ENCODE results near the gene NOL3. TPM values are rescaled to one million over a fixed set of nuclear protein-coding genes. Genes with fewer than 3 reads are reported as not detected.

Gene NOL3
- total RNA-seq, 1 experiment from 2014 or later: 68.0 TPM

DNA sequence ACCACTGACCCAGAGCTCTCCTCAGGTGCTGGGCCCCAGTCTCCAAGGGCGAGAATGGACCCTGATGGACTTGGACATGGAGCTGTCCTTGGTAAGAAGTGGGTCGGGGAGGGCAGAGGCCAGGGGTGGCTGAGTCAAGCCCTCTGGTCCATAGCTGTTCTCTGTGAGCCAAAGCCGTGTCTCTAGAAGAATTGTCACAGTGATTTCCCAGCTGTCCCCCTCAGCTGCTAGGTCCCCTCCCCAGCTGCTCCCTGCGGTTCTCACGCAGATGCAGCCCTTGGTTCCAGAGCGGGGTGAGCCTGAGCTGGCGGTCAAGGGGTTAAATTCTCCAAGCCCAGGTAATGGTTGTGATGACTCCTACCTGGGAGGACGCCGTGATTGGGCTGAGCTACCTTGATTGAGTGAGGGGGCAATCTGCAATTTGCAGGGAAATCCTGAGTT, 1.3 kb upstream of the NOL3 start:
- Histone ChIP-seq H3K79me2 (ENCODE audit: low read depth) (peaks cover 15% of the 10 kb centered on the region; the same call in 1 of the 2 replicates), H3K9me2 (ENCODE audit: insufficient read depth) (no peaks in the 10 kb centered on the region), H3F3A (ENCODE audit: insufficient read depth, low read depth) (peaks cover 46% of the 10 kb centered on the region), H3K4me1 (replicated peaks; ENCODE audit: insufficient read depth) (peaks cover 32% of the 10 kb centered on the region), H3K36me3 (ENCODE audit: low read depth) (no peaks in the 10 kb centered on the region), H3K4me2 (peak overlapping the region; percentile 98), H3K4me3 (no peak overlapping the region), H2AFZ (no peak overlapping the region), H3K9me3 (ENCODE audit: insufficient read depth, low read depth) (no peaks in the 10 kb centered on the region), H3K27me3 (ENCODE audit: insufficient read depth, low read depth) (no peaks in the 10 kb centered on the region), H3K27ac (no peak overlapping the region), H4K20me1 (ENCODE audit: insufficient read depth) (no peaks in the 10 kb centered on the region)
- TF ChIP-seq, protein P1, sequence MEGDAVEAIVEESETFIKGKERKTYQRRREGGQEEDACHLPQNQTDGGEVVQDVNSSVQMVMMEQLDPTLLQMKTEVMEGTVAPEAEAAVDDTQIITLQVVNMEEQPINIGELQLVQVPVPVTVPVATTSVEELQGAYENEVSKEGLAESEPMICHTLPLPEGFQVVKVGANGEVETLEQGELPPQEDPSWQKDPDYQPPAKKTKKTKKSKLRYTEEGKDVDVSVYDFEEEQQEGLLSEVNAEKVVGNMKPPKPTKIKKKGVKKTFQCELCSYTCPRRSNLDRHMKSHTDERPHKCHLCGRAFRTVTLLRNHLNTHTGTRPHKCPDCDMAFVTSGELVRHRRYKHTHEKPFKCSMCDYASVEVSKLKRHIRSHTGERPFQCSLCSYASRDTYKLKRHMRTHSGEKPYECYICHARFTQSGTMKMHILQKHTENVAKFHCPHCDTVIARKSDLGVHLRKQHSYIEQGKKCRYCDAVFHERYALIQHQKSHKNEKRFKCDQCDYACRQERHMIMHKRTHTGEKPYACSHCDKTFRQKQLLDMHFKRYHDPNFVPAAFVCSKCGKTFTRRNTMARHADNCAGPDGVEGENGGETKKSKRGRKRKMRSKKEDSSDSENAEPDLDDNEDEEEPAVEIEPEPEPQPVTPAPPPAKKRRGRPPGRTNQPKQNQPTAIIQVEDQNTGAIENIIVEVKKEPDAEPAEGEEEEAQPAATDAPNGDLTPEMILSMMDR (conservative IDR thresholded peaks at IDR 0.05): no peak
- TF ChIP-seq EZH2 (IDR thresholded peaks at IDR 0.05; ENCODE audit: low read depth): no peak
- intact Hi-C loops (cut with micrococcal nuclease; ENCODE audit: unreplicated experiment): no loop called here
- BruUV-seq (replicated peaks): no TSS peak
- DNase-seq: no peak
- ChIA-PET CTCF (interaction anchor here (0.6 to 0.7 kb wide), 3 partner anchors 15 to 147 kb away, joined by 3 to 4 read pairs (median 4); no protein-coding TSS in a partner anchor), POLR2A (ENCODE audit: unreplicated experiment) (no interaction called here)

DNA sequence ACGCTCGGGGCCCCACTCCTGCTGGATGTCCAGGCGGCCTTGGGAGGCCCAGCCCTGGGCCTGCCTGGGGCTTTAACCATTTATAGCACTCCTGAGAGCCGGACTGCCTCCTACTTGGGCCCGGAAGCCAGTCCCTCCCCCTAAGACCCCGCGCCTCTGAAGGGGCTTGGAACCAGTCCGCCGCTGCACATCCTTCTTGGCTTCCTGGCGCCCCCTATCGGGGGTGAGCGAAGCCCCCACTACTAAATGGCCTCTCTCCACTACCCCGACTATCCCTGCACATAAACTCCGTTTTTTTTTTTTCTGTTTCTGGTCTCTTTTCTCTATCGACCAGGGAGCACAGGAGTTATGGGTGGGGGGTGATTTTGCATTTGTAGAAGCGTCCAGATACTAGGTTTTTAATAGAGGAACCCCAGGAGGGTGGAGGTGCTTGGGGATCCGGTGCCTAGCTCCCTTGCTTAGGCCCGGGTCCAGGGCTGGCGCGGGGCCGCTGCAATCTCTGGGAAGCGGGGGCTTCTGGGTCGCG, 633 bp upstream of the NOL3 start:
- Histone ChIP-seq H3K79me2 (ENCODE audit: low read depth) (peaks cover 15% of the 10 kb centered on the region; the same call in 1 of the 2 replicates), H3K9me2 (ENCODE audit: insufficient read depth) (no peaks in the 10 kb centered on the region), H3K27ac (peak overlapping the region; percentile 76), H3K36me3 (ENCODE audit: low read depth) (no peaks in the 10 kb centered on the region), H2AFZ (peak overlapping the region; percentile 72), H3K9me3 (ENCODE audit: insufficient read depth, low read depth) (no peaks in the 10 kb centered on the region), H3F3A (ENCODE audit: insufficient read depth, low read depth) (peaks cover 53% of the 10 kb centered on the region), H3K27me3 (ENCODE audit: insufficient read depth, low read depth) (no peaks in the 10 kb centered on the region), H4K20me1 (ENCODE audit: insufficient read depth) (no peaks in the 10 kb centered on the region), H3K4me3 (peak overlapping the region; percentile 74), H3K4me1 (replicated peaks; ENCODE audit: insufficient read depth) (peaks cover 35% of the 10 kb centered on the region), H3K4me2 (peak overlapping the region; percentile 98)
- TF ChIP-seq, protein P1 (conservative IDR thresholded peaks at IDR 0.05): peak; percentile 74
- no peak for TF ChIP-seq EZH2 (IDR thresholded peaks at IDR 0.05; ENCODE audit: low read depth)
- ChIA-PET CTCF (interaction anchor here (0.6 to 1.2 kb wide), 5 partner anchors 9 to 353 kb away, joined by 3 to 7 read pairs (median 4); partner anchors contain the start of gene HSD11B2), POLR2A (ENCODE audit: unreplicated experiment) (interaction anchor here (0.5 to 1.4 kb wide), 4 partner anchors 9 to 1538 kb away, joined by 4 to 12 read pairs (median 8); no protein-coding TSS in a partner anchor)
- BruUV-seq (replicated peaks): TSS peak; percentile 82
- no peak for DNase-seq
- intact Hi-C loops (cut with micrococcal nuclease; ENCODE audit: unreplicated experiment): loop anchor here (5.0 kb wide), 2 partner anchors 78 to 152 kb away; partner anchors contain the start of genes FHOD1 and SLC9A5

DNA sequence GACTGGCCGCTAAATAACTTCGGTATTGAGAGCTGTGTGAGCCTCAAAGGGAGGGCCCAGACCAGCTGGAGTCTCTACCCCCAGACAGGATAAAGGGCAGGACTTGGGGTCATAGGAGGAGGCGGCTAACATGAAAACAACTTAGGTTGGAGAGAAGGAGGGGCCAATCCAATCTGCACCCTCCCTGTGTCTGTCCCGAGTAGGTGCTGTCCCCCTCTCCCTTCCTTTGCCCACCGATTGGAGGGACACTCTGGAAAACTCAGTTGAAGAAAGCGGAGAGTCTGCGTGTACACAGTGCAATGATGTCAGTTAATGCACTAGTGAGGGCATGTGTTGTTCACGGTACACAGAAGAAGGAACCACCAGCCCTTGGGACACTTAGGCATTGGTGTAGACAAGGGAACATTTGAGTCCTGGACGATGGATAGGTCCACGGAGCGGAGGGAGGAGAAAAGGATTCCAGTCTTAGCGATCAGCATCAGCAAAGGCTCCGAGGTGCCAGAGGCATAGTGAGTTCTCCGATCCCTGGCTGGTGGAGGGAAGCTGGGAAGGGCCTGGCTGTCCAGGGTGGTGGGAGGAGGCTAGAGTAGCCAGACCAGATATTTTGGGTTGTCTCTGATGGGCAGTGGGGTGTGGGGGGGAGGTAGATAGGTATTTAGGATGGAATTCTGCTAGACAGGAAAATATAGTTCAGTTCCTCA, 761 bp downstream of the NOL3 start:
- TF ChIP-seq EZH2 (IDR thresholded peaks at IDR 0.05; ENCODE audit: low read depth): no peak
- TF ChIP-seq, protein P1 (conservative IDR thresholded peaks at IDR 0.05): no peak
- TSS peak; percentile 45 for BruUV-seq (replicated peaks)

More for the DNA sequence above, 761 bp downstream of the NOL3 start:
- H3K36me3 ChIP-seq (ENCODE audit: low read depth): no peaks in the 10 kb centered on the region
- peak overlapping the region; percentile 71 for H2AFZ ChIP-seq
- no peaks in the 10 kb centered on the region for H3K9me2 ChIP-seq (ENCODE audit: insufficient read depth)
- ChIA-PET POLR2A (ENCODE audit: unreplicated experiment) (interaction anchor here (0.6 to 1.4 kb wide), 8 partner anchors 8 to 345 kb away, joined by 3 to 12 read pairs (median 4); partner anchors contain the start of genes FBXL8 and TRADD), CTCF (interaction anchor here (0.5 to 0.6 kb wide), 3 partner anchors 12 to 844 kb away, joined by 5 to 8 read pairs (median 6); partner anchors contain the start of gene TRADD)
- H3K27ac ChIP-seq: peak overlapping the region; percentile 76
- no peaks in the 10 kb centered on the region for H3K27me3 ChIP-seq (ENCODE audit: insufficient read depth, low read depth)
- intact Hi-C loops (cut with micrococcal nuclease; ENCODE audit: unreplicated experiment): loop anchor here (5.0 kb wide), 2 partner anchors 76 to 154 kb away; partner anchors contain the start of genes FHOD1 and SLC9A5
- H3K4me3 ChIP-seq: peak overlapping the region; percentile 74; the same call in 1 of the 2 replicates
- peaks cover 62% of the 10 kb centered on the region for H3F3A ChIP-seq (ENCODE audit: insufficient read depth, low read depth)
- peaks cover 42% of the 10 kb centered on the region for H3K4me1 ChIP-seq (replicated peaks; ENCODE audit: insufficient read depth)
- peak overlapping the region; percentile 98 for H3K4me2 ChIP-seq
- peak in 1 of 2 experiments; percentile 35 for DNase-seq
- no peaks in the 10 kb centered on the region for H4K20me1 ChIP-seq (ENCODE audit: insufficient read depth)
- H3K9me3 ChIP-seq (ENCODE audit: insufficient read depth, low read depth): no peaks in the 10 kb centered on the region
- peaks cover 15% of the 10 kb centered on the region; the same call in 1 of the 2 replicates for H3K79me2 ChIP-seq (ENCODE audit: low read depth)

Data from PC-9 (cell line).